H1 (cell line): ENCODE data around the gene ZW10.

Experiments
- TF ChIP-seq, protein P1 (sequence below), 3 experiments: IDR thresholded peaks; 1 replicate in 2 of 3; 2 replicates in 1 of 3; pipeline versions ENCODE4 v1.5.1 to v1.6.1; 2011; ENCODE audit warnings: low read length in 3 of 3, mild to moderate bottlenecking in 3 of 3, inconsistent platforms in 2 of 3, low read depth in 1 of 3, moderate library complexity in 1 of 3; ENCODE audit not compliant: insufficient read depth in 1 of 3; ENCODE audit errors: control extremely low read depth in 1 of 3
- TF ChIP-seq, protein P2 (sequence below): IDR thresholded peaks from 2 replicates; pipeline ENCODE4 v1.6.1; 2012; ENCODE audit warnings: low read length, inconsistent platforms

DNA sequence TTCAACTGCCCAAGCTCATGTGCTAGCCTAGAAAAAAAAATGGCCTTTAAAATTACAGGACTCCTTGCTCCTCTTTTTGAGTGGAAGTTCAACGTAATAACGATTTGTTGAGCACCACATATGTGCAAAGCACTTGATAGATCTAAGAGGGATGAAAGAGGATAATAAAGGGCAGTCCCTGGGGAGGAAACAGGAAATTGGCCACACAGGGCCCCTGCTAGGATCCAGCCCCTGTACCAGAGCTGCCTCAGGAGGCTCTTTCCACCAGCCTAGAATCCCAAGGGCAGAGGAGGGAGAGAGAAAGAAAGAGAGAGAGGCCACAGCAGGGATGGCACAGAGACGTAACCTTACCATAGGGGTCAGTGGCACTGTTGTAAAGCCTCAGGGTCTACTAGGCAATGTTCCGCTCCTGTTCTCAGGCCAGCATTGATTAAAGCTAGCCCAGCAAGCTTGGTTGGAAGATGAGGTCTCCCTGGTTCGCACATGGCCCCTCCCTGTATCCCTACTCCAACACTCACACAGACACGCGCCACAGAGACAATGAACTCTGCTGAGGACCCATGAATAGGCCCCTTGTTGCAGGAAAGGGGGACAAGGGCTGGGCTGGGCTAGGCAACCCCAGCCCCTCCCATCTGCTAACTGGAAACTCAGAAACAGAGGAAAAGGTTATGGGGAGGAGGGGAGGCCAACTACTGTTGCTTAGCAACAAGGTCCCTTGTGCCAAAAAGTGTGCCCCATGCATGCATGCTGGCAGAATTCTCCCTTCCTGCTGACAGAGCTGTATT lies 67.4 kb downstream of the ZW10 start, which contains the start of gene TMPRSS5:
- TF ChIP-seq, protein P1, sequence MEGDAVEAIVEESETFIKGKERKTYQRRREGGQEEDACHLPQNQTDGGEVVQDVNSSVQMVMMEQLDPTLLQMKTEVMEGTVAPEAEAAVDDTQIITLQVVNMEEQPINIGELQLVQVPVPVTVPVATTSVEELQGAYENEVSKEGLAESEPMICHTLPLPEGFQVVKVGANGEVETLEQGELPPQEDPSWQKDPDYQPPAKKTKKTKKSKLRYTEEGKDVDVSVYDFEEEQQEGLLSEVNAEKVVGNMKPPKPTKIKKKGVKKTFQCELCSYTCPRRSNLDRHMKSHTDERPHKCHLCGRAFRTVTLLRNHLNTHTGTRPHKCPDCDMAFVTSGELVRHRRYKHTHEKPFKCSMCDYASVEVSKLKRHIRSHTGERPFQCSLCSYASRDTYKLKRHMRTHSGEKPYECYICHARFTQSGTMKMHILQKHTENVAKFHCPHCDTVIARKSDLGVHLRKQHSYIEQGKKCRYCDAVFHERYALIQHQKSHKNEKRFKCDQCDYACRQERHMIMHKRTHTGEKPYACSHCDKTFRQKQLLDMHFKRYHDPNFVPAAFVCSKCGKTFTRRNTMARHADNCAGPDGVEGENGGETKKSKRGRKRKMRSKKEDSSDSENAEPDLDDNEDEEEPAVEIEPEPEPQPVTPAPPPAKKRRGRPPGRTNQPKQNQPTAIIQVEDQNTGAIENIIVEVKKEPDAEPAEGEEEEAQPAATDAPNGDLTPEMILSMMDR (IDR thresholded peaks at IDR 0.05; ENCODE audit: control extremely low read depth in 1 of 3, insufficient read depth in 1 of 3, low read depth in 1 of 3, low read length in 3 of 3) = no peak
- TF ChIP-seq, protein P2, sequence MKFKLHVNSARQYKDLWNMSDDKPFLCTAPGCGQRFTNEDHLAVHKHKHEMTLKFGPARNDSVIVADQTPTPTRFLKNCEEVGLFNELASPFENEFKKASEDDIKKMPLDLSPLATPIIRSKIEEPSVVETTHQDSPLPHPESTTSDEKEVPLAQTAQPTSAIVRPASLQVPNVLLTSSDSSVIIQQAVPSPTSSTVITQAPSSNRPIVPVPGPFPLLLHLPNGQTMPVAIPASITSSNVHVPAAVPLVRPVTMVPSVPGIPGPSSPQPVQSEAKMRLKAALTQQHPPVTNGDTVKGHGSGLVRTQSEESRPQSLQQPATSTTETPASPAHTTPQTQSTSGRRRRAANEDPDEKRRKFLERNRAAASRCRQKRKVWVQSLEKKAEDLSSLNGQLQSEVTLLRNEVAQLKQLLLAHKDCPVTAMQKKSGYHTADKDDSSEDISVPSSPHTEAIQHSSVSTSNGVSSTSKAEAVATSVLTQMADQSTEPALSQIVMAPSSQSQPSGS = no peak
